Activated T-helper 1 cell treated with Interleukin-2 at 50 U/mL for 16 hours (primary cell): ENCODE measurements around the gene DMD.

ENCODE experiments used
- DNase-seq: peaks from one replicate; pipeline ENCODE4 v3.0.0-alpha.2; 2020; ENCODE audit warnings: low read depth

Gene DMD

GRCh38 chrX:32483534-32484136 is 727.7 kb downstream of the DMD start:
- no peak for DNase-seq

GRCh38 chrX:32480019-32480418 is 731.3 kb downstream of the DMD start:
- no peak for DNase-seq

DNA sequence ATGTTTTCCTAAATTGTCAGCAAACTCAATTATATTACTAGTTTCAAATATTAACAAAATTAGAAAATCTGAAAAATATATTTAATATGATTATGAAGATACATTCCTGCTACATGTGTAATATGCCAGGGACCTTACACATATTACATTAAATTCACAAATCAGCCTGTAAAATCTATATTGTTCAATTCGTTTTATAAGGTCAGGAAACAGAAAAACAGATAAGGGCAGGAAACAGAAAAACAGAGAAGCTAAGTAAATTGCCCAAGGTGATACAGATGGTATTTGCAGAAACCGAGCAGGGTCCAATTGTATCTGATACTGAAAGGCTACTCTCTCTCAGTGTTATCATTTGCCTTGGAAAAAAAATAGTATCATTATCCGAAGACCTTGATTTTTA is 739.0 kb downstream of the DMD start:
- no peak for DNase-seq

DNA sequence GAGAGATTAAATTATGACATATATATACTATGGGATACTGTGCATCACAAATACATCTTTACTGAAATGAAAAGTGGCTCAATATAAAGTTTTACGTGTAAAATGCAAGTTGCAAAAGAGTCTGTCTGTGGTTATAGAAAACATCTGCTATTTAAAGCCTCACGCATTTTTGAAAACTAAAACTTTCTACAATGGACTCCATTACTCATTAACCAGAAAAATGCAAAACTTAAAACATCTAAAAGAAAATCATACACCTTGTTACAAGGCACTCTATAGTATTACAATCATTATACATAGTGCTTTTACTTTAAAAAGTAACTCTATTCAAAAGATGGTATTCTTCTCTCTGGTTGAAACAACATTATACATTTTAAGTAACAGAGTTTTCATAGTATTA is 755.6 kb downstream of the DMD start:
- no peak for DNase-seq

DNA sequence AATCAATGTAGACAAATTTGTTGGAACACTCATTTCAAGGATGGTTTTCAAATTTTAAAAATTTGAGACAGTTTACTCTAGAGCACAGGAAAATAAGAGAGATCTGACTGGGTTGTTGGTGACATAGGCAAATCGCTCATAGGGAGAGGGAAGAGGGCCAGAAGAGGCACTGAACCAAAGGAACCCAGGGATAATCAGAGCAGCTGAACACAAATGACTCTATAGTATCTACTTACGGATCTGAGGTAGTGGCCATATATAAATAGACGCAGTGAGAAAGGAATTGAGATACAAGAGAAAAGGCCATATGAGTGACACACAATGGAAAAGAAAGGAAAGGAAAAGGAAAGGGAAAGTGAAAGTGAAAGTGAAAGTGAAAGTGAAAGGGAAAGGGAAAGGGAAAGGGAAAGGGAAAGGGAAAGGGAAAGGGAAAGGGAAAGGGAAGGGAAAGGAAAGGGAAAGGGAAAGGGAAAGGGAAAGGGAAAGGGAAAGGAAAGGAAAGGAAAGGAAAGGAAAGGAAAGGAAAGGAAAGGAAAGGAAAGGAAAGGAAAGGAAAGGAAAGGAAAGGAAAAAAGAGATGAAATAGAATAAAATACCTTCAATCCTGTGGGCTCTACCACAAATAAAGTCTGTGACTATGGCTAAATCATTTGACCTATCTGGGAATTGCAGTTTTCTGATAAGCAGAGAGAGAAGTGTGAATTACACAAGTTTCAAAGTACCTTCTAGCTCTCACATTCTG is 759.2 kb downstream of the DMD start:
- DNase-seq: no peak

DNA sequence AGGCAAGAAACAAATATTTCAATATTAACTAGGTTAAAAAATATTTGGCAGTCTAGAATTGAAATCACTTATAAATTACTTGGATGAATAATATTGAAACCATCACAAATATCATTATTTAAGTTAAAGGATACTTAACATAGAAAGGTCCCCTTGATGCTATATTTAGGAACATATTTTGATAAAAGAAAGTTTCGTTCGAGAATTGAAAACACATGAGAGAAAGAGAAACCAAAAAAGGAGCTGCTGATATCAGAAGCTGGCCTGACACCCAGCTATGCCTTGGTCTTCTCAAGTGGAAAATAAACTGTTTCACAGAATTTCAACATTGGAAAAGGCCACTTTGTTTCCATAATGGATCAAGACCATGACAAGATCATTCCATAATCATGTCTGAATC is 762.4 kb downstream of the DMD start:
- no peak for DNase-seq

- DNase-seq: no peak
Observed at GRCh38 chrX:32448320-32448719, 763.0 kb downstream of the DMD start.

DNA sequence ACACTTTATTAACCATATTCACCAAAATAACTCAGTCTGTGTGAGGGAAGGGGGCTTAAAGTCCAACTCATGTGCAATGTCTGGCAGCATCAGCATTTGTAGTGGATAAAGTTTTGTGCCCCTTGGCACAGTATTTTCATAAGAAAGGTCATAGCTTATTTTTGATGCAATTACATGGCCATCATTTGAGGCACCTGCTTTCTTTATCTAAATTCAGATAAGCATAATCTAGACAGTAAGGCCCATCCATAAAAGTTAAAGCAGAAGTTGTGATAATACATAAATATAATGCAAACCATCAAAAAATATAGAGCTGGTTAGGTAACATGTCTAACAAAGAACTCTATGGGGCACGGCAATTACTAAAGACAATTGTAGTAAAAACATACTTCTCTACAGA is 763.7 kb downstream of the DMD start:
- DNase-seq: no peak

DNA sequence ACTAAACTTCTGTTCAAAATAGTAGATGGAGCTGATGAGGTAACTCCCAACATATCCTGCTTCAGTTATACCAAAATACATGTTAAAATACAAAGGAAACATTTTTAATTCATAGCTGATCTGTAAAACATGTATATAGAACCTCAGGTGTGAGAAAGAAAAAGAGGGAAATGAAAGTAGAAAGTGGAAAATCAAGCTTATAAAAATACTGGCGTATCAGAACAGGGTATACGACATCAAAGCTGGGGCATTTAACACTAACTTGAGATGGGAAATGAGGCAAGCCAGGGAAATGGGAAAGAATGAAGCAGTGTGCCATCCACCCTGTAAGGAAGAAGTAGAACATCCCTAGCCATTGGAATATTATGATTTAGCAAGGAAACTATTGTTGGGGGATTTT is 767.5 kb downstream of the DMD start:
- DNase-seq: no peak

- DNase-seq: no peak
Observed at GRCh38 chrX:32421266-32421665, 790.1 kb downstream of the DMD start.

DNA sequence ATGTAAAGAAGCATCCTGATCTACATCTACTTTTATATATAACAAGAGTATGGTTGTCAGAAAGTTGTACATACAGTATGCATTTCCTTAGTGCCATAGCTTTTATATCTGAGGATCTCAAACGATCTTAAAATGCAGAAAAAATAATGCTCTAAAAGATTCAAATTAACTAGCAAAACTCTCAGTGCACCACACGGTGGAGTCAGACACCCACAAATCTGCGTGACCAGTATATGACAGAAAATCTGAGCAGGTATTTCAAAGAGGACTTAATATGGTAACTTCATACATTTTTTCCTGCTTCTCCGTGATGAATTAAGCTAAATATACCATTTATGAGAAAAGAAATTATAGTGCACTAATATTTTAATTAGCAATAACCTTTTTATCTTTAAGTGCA is 803.0 kb downstream of the DMD start:
- no peak for DNase-seq

DNA sequence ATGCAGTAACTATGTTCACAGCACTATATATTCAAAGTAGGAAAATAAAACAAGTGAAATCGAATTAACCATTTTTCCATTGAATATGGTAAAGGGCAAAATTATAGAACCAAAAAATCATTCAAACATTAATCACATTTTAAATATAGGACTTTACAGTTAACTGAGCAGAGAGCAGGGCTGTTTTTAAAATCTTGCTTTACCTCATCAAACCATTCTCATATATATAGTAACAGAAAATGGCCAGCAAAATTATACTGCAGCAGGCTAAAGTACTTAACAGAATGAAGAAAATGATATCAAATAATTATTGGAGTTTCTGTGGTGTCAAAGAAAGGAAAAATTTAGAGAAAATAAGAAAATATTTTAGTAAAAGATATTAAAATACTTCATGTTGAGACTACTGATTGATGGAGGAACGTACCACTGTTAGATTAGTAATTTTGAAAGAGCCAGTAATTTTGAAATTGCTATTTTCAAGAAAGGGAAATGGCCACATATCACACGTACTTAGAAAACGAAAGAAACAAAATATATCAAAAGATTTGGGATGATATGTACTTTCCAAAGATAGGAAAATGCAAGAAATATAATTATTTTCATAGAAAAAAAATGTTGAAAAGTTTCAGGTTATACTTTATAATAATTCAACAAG is 813.7 kb downstream of the DMD start:
- DNase-seq: no peak

DNA sequence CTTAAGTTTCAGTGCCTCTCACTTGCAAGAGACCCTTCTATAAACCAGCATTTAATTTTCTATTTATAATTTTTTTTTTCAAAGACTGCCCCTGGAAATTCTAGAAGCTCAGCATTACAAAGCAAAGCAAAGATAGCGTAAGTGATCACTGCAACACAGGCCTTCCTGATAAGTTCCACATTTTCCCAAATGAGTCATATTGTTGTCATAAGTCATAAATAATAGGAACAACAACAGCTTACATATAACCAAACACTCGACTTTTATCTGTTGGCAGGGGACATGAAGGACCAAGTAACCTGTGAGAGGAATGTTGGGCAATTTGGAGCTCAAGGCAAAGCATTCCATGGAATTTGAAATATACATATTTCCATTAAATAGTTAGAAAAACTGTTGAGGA is 815.5 kb downstream of the DMD start:
- no peak for DNase-seq

DNA sequence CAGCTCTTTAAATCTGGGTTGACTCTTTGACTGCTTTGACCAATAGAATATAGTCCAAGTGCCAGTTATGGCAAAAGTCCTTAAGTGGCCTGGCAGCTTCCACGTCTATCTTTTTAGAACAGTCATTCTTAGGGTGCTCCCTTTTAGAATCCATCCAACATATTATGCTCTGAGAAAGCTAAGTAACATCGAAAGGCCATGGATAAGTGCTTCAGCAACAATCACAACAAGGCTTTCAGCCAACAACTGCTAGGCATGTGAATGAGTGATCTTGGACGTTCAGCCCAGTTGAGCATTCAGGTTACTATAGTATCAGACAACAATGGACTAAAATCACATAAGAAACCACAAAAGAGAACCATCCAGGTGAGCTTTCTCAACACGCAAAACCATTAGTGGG is 818.7 kb downstream of the DMD start:
- DNase-seq: no peak

- no peak for DNase-seq
Observed at GRCh38 chrX:32370456-32371205, 840.7 kb downstream of the DMD start.

DNA sequence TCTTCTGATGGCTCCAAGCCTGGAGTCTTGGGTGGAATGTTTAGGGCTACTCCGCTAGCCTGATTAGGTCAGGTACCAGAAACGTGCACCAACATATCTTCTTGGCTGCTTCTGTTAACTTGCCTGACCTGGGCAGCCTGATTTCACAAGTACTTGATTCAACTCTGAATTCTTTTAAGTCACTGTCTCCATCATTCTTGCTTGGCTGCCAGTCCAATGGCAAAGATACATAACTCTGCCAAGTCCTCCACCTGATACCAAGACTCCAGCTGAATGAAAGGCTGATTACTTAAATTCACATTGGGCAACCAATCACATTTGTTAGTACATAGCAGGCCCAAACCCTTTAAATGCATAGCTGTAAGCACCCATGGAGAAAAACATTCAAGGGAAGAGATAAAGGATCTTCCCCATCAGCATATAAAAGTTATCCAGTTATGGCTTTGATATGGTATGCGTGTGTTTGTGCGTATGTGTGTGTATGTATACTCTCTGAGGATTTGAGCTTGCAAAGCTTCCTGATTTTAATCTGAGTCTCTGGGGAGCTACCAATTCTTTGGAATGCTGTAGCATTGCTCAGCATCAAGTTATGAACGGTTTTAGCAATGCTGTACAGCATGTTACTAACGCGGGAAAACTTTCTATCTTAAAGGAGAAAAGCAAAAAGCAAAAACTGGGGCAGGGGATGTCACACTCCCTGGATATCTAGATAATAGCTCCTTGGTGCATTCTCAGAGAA is 917.2 kb downstream of the DMD start:
- no peak for DNase-seq

- no peak for DNase-seq
Observed at GRCh38 chrX:32289356-32289755, 922.0 kb downstream of the DMD start.

DNA sequence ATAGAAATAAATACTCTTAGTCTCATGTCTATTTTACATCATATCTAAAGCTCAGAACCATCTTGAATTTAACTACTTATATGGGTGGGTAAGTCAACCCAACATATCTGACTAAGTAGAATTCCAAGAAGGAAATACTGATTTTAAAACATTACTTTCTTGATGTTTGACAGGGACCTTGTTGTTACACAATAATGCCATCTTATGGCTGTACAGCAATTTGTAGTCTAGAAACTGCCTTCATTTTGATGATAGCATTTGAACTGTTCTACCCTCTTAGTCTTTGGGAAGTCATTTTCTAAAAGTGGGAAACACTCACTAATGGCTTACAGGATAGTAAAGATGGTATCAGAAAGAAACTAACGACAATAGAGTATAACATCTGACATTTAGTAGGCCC is 929.5 kb downstream of the DMD start:
- no peak for DNase-seq

DNA sequence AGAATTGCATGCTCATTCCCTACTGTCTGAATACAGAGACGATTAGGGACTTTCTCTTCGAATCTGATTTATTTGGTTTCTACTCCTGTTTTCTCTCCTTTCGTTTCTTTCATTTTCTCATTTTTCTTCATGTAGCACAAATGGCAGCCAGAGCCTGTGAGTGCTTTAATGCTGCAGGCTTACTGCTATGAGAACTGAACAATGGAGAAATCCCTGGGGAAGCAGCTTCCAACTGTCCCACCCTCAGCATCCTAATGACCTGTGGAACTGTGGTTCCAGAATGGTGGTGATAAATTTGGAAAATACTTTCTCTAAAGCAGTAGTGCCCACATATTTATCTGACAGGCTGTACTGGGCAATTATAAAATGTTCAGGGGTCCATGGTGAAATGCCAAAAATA is 930.4 kb downstream of the DMD start:
- no peak for DNase-seq

DNA sequence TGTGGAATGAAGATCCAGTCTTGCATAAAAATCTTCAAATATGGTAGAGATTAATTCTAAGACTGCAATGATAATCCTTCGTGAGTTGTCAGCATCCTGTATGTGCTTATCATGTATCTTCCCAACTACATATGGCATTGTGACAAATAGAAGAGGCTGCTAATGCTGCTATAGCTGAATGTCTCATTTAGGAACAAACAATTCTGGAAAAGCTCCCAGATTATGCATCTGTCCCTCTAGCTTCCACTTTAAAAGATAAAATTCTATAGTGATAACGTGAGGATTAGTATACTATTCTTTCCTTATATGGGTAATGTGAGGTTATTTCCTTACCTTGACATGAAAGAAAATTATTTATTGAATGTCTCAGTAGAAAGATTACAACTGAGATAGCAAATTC is 930.9 kb downstream of the DMD start:
- no peak for DNase-seq

- DNase-seq: no peak
Observed at GRCh38 chrX:32276153-32276552, 935.2 kb downstream of the DMD start.

GRCh38 chrX:32269866-32270265 is 941.5 kb downstream of the DMD start:
- no peak for DNase-seq
